GM10847 (cell line): Measurements from ENCODE around the gene FHDC1.

Experiments used
- POLR2A ChIP-seq: IDR thresholded peaks from 2 replicates; pipeline ENCODE4 v1.6.1; 2011; ENCODE audit not compliant: insufficient read length; ENCODE audit errors: extremely low read depth

FHDC1 gene

GRCh38 chr4:152999346-153000075, 63.4 kb downstream of the FHDC1 start:
- no peak for TF ChIP-seq POLR2A

DNA sequence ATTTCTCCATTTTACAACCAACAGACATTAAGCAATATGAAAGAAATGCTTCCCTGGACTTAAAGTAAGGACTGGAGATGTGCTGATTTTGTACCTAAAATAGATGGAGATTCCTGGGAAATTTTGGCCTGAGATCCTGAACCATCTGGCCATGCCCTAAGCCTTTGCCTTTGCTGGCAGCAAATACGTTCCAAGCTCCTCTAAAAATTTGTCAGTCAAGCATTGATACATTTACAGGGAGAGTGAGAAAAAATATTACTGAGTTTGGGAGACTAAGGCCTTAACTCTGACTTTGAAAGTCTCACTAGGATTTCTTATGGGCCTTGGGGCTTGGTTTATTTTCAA, 63.9 kb downstream of the FHDC1 start:
- TF ChIP-seq POLR2A = no peak

DNA sequence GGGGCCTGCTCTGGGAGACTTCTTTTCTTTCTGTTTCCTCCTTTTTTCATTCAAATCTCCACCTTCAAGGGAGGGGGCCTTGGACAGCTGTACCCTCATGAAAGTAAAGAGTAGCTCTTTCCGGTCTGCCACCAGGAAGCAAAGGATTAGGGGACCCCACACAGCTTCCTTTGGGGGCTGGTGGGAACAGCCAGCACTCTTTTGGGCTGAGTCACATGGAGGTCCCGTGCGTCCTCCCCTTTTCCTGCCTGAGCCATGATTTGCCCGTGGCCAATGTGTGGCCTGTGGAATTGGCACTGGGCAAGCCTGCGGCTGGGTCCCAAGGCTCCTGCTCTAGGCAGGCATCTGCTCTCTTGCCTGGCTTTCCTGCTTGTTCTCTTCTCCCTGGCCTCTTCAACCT, 65.5 kb downstream of the FHDC1 start:
- no peak for TF ChIP-seq POLR2A

GRCh38 chr4:153002110-153002509, 66.0 kb downstream of the FHDC1 start:
- TF ChIP-seq POLR2A = no peak

- no peak for TF ChIP-seq POLR2A
Observed at GRCh38 chr4:153004081-153004850, 68.1 kb downstream of the FHDC1 start.

DNA sequence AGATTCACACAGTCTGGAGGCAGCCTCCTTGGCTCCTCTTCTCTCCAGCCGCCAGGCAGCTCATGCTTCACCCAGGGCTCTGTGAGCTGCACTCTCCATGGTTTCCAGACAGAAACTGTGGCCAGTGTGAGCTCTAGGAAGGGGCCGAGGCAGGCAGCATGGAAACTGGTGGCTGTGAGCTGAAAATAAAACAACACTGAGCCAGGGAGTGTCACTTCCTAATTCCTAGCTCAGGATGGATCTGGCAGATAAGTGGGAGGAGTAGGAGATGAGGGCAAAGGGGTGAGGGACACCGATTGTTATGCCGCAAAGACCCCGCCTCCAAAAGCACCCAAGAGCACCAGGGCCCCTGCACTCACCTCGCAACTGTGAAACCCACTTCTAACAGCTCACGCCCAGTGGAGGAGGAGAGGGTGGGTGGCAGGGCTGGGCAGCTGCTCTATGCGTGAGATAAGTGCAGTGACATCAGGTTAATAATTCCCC, 69.8 kb downstream of the FHDC1 start:
- no peak for TF ChIP-seq POLR2A

DNA sequence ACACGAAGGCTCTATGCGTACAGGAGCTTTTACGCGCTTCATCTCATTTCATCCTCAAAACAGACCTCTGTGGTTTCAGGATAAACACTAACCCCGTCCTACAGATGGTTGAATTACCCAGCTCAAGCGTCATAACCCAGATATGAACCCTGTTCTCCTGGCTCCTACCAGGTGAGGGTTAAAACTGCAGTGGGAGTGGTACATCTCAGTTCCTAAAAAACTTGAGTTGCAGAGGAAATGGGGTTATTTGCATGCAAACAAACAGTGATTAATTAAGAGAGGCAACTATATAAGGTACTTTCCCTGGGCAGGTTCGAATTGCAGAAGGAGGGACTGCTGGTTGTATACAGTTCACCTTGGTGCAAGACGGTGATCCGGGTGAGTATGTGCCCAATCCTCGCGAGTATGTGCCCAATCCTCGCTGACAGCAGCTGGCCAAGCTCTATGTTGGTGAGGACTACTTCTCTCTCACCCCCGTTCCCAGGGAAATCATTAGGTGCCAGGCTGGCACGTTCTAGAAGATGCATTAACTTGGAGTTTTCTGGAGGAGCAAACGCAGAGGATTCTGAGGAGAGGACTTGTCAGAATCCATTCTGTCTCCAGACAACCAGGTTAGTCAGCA, 72.6 kb downstream of the FHDC1 start:
- no peak for TF ChIP-seq POLR2A

DNA sequence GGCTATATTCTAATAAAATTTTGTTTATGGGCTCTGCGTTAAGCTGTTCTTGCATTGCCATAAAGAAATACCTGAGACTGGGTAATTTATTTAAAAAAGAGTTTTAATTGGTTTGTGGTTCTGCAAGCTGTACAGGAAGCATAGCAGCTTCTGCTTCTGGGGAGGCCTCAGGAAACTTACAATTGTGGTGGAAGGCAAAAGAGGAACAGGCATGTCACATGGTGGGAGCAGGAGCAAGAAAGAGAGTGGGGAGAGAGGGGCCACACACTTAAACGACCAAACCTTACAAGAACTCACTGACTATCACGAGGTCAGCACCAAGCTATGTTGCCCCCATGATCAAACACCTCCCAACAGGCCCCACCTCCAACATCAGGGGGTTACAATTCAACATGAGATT, 74.0 kb downstream of the FHDC1 start:
- TF ChIP-seq POLR2A = no peak

GRCh38 chr4:153013202-153013977, 77.3 kb downstream of the FHDC1 start:
- TF ChIP-seq POLR2A = no peak

- TF ChIP-seq POLR2A = no peak
Observed at GRCh38 chr4:153014460-153014859, 78.3 kb downstream of the FHDC1 start.

DNA sequence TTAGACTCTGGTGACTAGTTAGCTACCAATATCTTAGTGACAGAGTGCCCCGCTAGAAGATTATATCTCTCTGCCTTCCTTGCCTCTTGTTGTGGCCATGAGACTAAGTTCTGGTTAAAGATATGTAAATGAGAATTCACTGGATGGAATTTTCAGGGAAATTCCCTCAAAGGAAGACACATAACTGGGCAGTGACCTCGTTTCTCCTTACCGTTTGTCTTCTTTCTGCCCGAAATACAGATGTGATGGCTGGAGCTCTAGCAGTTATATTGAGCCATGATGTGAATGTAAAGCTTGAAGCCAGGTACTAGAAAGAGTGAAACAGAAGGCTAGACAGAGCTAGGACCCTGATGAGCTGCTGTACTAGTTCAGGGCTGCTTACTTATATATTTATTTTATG, 80.5 kb downstream of the FHDC1 start:
- TF ChIP-seq POLR2A = no peak

DNA sequence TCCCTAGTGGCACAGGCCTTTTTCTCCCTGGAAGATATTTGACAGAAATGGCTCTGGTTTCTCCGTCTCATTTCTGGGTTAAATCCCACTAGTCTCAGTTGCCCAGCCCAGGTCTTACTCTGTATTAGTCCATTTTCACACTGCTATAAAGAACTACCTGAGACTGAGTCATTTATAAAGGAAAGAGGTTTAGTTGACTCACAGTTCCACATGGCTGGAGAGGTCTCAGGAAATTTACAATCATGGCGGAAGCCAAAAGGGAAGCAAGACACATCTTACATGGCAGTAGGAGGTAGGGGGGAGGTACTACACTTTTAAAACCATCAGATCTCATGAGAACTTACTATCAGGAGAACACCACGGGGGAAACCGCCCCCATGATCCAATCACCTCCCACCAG, 81.9 kb downstream of the FHDC1 start:
- no peak for TF ChIP-seq POLR2A

DNA sequence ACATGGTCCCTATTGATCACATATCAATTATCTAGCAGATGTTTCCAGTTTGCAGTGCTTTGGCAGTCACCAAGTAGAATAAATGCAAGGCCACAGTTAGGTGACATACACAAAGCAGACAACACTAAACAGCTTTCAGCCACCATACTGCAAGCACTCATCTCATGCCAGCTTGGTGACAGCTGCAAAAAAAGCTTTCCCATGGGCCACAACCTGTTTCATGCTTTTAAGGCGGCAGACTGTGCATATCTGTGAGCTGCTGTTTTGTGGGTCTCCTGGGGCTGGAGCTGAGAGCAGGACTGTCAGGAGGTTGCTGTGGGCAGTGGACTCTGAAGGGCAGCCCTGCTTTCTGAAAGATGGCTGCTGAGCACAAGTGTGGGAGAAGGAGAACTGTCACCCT, 82.6 kb downstream of the FHDC1 start:
- TF ChIP-seq POLR2A = no peak

DNA sequence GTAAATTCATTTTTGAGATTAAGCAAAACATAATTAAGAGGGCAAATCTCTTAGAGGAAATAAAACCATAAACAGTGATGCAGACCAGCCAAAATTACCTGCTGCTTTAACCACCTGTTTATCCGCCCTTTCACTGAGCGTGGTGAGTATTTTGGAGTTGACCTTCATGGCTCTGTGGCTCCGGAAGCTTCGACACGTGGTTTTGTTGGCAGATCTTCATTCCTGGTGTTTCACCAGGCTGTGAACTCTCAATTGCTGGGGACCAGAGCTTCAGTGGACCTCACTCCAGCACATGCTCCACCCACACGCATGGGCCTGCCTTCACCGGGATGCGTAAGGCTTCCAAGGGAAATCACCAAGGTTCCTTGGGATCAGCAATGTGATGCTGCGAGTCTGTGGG, 83.8 kb downstream of the FHDC1 start:
- TF ChIP-seq POLR2A = no peak

- TF ChIP-seq POLR2A = no peak
Observed at GRCh38 chr4:153020457-153020856, 84.3 kb downstream of the FHDC1 start.
